Smooth muscle cell (in vitro differentiated cells): ENCODE data around the gene PLEKHA7. TPM values are rescaled to one million over a fixed set of nuclear protein-coding genes. Genes with fewer than 3 reads are reported as not detected.

Experiments
- DNase-seq: peaks from one replicate; lab custom pipeline; 2025; ENCODE audit not compliant: unreplicated experiment; lab: John Stamatoyannopoulos, UW
- H2AFZ ChIP-seq: fragments of 200-600 bp; sonication (generic); 2 replicates; pipeline ENCODE4 v1.6.0; 2016; ENCODE audit warnings: antibody characterized with exemption, low read depth, mild to moderate bottlenecking
- H3F3A ChIP-seq: fragments of 200-600 bp; sonication (generic); 2 replicates; pipeline ENCODE4 v1.6.0; 2017; ENCODE audit warnings: antibody characterized with exemption, low read depth
- H3K27ac ChIP-seq: fragments of 200-600 bp; sonication (generic); 2 replicates; pipeline ENCODE4 v1.5.1; 2016; ENCODE audit warnings: low read depth, mild to moderate bottlenecking
- H3K27me3 ChIP-seq: fragments of 200-600 bp; sonication (generic); 2 replicates; pipeline ENCODE4 v1.6.1; 2016; ENCODE audit warnings: low read depth, mild to moderate bottlenecking
- H3K36me3 ChIP-seq: fragments of 200-600 bp; sonication (generic); 2 replicates; pipeline ENCODE4 v1.5.1; 2016; ENCODE audit warnings: low read depth
- H3K4me1 ChIP-seq: fragments of 200-600 bp; sonication (generic); 2 replicates; pipeline ENCODE4 v1.5.1; 2016; ENCODE audit warnings: low read depth
- H3K4me2 ChIP-seq: fragments of 200-600 bp; sonication (generic); 2 replicates; pipeline ENCODE4 v1.6.0; 2016; ENCODE audit warnings: mild to moderate bottlenecking
- H3K4me3 ChIP-seq: fragments of 200-600 bp; sonication (generic); 2 replicates; pipeline ENCODE4 v1.5.1; 2016; ENCODE audit warnings: mild to moderate bottlenecking
- H3K79me2 ChIP-seq: fragments of 200-600 bp; sonication (generic); 2 replicates; pipeline ENCODE4 v1.6.0; 2016; ENCODE audit warnings: low read depth, mild to moderate bottlenecking
- H3K9ac ChIP-seq: fragments of 200-600 bp; sonication (generic); 2 replicates; pipeline ENCODE4 v1.6.0; 2016; ENCODE audit warnings: low read depth
- H3K9me3 ChIP-seq: fragments of 200-600 bp; sonication (generic); replicated peaks from 2 replicates; pipeline ENCODE4 v1.5.1; 2016; ENCODE audit warnings: low read depth
- H4K20me1 ChIP-seq: fragments of 200-600 bp; sonication (generic); 2 replicates; pipeline ENCODE4 v1.6.0; 2016; ENCODE audit warnings: low read depth
- WGBS: methylation state at CpG from one replicate; pipeline ENCODE4 v1.1.7; 2016; ENCODE audit warnings: low lambda C conversion rate; 5-methylcytosine and 5-hydroxymethylcytosine counted together
- polyA plus RNA-seq: library from polyadenylated mRNA; unstranded; fragments of >200 nt; fragmentation: Nextera tagmentation; extraction: Ambion mirVana; gene quantifications from 2 replicates; pipeline ENCODE4 v1.2.1, GENCODE V29; 2016
- total RNA-seq: library from RNA; depleted of rRNA; stranded (reverse); fragments of >200 nt; gene quantifications from 2 replicates; pipeline ENCODE4 v1.2.3, GENCODE V29; 2014
- TF ChIP-seq, protein P1 (sequence below): fragments of 200-600 bp; sonication (generic); IDR thresholded peaks from 2 replicates; pipeline ENCODE4 v1.5.1; 2017; ENCODE audit warnings: borderline replicate concordance, mild to moderate bottlenecking, antibody characterized with exemption; ENCODE audit not compliant: insufficient read depth, poor library complexity, severe bottlenecking

Gene PLEKHA7
- total and polyA plus RNA-seq, 2 experiments from 2014 or later = 0.19 to 22.2 TPM

- H3K27me3 ChIP-seq = peaks cover 35% of the 10 kb centered on the region
- peak overlapping the region; percentile 96 for H3K4me2 ChIP-seq
- H3K36me3 ChIP-seq = no peaks in the 10 kb centered on the region
- peak overlapping the region; percentile 61 for H3K4me3 ChIP-seq
- H3K9ac ChIP-seq = peak overlapping the region; percentile 43
- peaks cover 32% of the 10 kb centered on the region for H3K4me1 ChIP-seq
- H4K20me1 ChIP-seq = no peaks in the 10 kb centered on the region
- WGBS = under 1% methylated on average over 52 of the region's 52 CpGs
- H3K79me2 ChIP-seq = no peaks in the 10 kb centered on the region
- H3K27ac ChIP-seq = peak overlapping the region; percentile 43
- H3K9me3 ChIP-seq = no peaks in the 10 kb centered on the region
- TF ChIP-seq, protein P1, sequence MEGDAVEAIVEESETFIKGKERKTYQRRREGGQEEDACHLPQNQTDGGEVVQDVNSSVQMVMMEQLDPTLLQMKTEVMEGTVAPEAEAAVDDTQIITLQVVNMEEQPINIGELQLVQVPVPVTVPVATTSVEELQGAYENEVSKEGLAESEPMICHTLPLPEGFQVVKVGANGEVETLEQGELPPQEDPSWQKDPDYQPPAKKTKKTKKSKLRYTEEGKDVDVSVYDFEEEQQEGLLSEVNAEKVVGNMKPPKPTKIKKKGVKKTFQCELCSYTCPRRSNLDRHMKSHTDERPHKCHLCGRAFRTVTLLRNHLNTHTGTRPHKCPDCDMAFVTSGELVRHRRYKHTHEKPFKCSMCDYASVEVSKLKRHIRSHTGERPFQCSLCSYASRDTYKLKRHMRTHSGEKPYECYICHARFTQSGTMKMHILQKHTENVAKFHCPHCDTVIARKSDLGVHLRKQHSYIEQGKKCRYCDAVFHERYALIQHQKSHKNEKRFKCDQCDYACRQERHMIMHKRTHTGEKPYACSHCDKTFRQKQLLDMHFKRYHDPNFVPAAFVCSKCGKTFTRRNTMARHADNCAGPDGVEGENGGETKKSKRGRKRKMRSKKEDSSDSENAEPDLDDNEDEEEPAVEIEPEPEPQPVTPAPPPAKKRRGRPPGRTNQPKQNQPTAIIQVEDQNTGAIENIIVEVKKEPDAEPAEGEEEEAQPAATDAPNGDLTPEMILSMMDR = no peak
- H2AFZ ChIP-seq = peak overlapping the region; percentile 71
- peak; percentile 47 for DNase-seq
- no peaks in the 10 kb centered on the region for H3F3A ChIP-seq
Measured at GRCh38 chr11:16925561-16926065, 88.6 kb downstream of the PLEKHA7 start.

- 3% methylated on average over 51 of the region's 51 CpGs for WGBS
- DNase-seq = peak; percentile 47
- Histone ChIP-seq H3K4me3 (peak overlapping the region; percentile 61), H3K4me1 (peaks cover 32% of the 10 kb centered on the region), H3K4me2 (peak overlapping the region; percentile 96), H3K9ac (peak overlapping the region; percentile 43), H3K9me3 (no peaks in the 10 kb centered on the region), H3F3A (no peaks in the 10 kb centered on the region), H3K27me3 (peaks cover 35% of the 10 kb centered on the region), H3K36me3 (no peaks in the 10 kb centered on the region), H3K79me2 (no peaks in the 10 kb centered on the region), H3K27ac (peak overlapping the region; percentile 43), H4K20me1 (no peaks in the 10 kb centered on the region), H2AFZ (peak overlapping the region; percentile 71)
- TF ChIP-seq, protein P1 = no peak
Measured at GRCh38 chr11:16924826-16925560, 89.2 kb downstream of the PLEKHA7 start.

- H2AFZ ChIP-seq = no peak overlapping the region
- no peaks in the 10 kb centered on the region for H4K20me1 ChIP-seq
- no peaks in the 10 kb centered on the region for H3K36me3 ChIP-seq
- no peaks in the 10 kb centered on the region for H3K9me3 ChIP-seq
- peaks cover 32% of the 10 kb centered on the region for H3K4me1 ChIP-seq
- no peaks in the 10 kb centered on the region for H3K79me2 ChIP-seq
- peak overlapping the region; percentile 96 for H3K4me2 ChIP-seq
- H3F3A ChIP-seq = no peaks in the 10 kb centered on the region
- H3K4me3 ChIP-seq = peak overlapping the region; percentile 61
- WGBS = 24% methylated on average over 4 of the region's 4 CpGs
- peaks cover 35% of the 10 kb centered on the region for H3K27me3 ChIP-seq
- peak overlapping the region; percentile 44 for H3K9ac ChIP-seq
- no peak for DNase-seq
- H3K27ac ChIP-seq = peak overlapping the region; percentile 36
- TF ChIP-seq, protein P1 = no peak
Measured at GRCh38 chr11:16924462-16924825, 89.8 kb downstream of the PLEKHA7 start.
